KBM-7 (cell line): ENCODE results near the gene DRC1.

Source experiments
- DNase-seq: peaks from one replicate; pipeline ENCODE4 v3.0.0-alpha.2; 2015
- in situ Hi-C: fragments of 300-500 bp; cut with MboI; formaldehyde crosslinking; loops from 2 replicates; pipeline ENCODE4 v1.14.3; 2020; ENCODE audit warnings: low sequenced_read_pairs, low pct_unique_long_range_greater_than_20kb, mixed read lengths

Gene DRC1

DNA sequence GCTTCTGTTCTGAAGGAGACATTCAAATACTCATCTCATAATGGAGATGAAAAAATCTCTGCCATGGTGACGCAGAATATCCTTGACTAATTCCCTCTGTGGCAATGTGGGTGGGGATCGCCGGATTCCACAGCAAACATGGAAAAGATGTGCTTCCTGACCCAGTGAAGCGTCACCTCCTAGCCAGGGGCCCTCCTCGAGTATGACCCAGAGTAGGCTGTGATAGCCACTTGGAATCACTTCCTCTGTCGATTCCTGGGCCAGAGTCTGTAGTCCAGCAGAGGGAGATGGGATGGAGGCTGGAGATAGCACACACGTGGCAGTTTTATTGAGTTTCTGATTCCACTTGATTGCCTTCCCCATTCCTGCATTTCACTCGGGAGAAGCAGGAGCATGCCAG, 36.8 kb downstream of the DRC1 start:
- in situ Hi-C loops: no loop called here
- DNase-seq: no peak

- in situ Hi-C loops: no loop called here
- no peak for DNase-seq
These were observed 37.2 kb downstream of the DRC1 start for GRCh38 chr2:26438926-26439325.

- in situ Hi-C loops: no loop called here
These were observed 40.6 kb downstream of the DRC1 start for GRCh38 chr2:26442301-26442700.

DNA sequence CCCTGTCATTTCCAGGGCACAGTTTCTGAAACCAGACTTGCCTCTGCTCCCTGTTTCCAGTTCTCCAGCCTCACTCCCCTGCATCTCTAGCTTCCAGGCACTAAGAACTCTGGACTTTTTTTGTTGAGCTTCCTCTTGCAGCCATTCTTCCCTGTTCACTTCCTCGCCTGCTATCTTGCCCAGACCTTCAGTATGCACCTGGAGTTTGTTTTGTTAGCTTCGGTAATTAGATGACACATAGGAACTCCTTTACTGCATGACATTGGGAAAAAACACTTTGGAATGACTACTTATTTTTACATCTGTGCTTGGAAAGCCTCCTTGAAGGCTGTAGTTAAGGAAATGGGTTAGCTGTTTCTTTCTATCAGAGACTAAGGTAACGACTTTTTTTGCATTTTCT, 41.0 kb downstream of the DRC1 start:
- in situ Hi-C loops: no loop called here
- DNase-seq: no peak

More at GRCh38 chr2:26442301-26442700, 40.6 kb downstream of the DRC1 start:
- no peak for DNase-seq

DNA sequence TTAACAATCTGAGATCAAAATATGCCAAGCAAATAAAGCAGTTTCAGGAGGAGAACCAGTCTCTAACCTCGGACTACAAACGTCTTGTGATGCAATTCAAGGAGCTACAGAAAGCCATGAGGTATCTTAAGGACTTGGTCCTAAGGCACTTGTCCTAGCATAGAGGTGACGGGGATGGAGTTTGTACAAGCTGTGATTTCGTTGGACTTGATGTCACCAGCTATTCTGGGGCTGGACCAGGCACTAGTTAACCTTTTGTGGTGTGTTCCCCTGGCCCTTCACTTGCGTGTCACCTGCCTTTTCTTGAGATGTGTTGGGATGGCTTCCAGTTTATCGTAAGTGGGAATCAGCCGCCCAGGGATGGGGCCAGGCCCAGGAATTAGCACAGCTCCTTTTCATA, 42.5 kb downstream of the DRC1 start:
- DNase-seq: no peak
- in situ Hi-C loops: no loop called here

GRCh38 chr2:26448651-26449050, 46.9 kb downstream of the DRC1 start:
- DNase-seq: no peak
- in situ Hi-C loops: no loop called here

DNA sequence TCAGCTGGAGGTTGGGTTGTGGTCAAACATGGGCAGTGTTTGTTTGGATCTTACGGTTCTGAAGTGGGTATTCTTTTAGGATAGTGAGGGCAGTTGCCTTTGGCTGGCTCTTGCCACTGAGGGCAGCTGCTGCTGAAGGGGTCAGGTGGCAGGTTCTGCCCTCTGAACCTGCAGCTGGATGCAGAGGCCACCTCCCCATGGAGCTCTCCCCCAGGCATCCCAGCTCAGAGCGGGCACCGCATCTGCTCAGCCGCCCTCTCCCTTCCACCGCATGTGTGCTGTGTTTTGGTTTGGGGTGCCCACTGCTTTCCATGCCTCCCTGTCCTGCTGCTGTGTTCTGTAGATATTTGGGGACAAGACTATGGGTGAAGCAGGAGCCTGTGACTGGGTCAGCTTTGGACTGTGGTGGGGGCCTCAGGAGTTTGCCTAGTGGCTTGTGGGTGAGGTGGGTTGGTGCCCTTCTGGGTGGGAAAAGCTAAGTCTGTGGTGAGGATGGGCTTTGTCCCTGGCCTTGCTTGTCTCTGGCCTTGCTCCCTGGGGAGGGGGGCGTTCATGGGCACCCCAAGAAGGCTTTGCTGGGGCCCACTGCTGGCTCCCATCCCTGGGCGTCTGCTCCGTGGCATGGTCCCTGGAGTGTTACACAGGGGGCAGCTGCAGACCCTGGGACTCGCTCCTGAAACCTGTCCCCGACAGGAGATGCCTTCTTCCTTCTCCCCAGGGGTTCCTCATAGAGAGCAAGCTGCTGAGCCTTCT, 47.7 kb downstream of the DRC1 start:
- DNase-seq: no peak
- in situ Hi-C loops: no loop called here

DNA sequence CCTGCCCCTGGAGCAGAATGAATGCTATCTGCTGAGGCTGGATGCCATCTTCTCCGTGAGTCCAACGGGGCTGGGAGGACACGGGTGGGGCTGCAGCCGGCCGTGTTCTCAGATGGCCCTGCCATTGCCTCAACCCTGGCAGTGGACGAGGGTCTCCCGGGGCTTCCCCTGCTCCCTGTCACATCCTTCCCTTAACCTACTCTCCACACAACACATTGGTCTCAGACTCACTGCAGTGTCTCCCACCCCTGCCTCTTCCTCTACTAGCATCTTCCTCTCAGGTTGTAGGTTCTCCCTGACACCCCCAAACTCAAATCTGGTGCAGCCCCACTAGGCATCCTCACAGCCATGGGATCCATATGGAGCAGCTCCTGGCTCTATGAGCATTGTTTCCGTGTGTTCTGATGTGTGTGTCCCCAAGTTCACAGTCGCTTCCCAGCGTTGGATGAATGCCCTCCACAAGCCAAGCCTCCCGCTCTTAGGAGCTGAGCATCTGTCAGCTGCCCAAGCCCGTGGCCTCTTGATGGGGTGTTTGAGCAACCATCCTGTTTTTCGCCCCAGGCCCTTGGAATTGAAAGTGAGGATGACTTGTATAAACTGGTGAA, 48.4 kb downstream of the DRC1 start:
- in situ Hi-C loops: no loop called here
- no peak for DNase-seq

GRCh38 chr2:26451700-26452099, 50.0 kb downstream of the DRC1 start:
- in situ Hi-C loops: no loop called here
- no peak for DNase-seq

- no peak for DNase-seq
- in situ Hi-C loops: no loop called here
These were observed 52.0 kb downstream of the DRC1 start for GRCh38 chr2:26453421-26454329.

DNA sequence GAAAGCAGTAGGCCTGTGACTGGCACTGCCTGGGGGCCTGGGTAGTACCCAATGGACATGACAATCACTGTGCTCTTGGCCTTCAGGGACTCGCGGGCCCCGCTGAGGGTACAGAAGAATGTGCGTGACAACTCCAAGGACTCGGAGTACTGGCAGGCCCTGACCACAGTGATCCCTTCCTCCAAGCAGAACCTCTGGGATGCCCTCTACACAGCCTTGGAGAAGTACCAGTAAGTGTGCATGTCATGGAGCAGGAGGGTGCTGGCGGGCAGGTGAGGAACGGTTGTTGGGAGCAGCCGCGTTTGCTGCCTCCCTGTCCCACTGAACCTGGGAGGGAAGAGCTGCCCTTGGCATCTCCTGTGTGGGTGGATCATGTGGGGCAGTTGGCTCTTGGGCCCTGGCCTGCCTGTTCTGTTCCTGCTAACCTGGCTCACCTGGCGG, 52.9 kb downstream of the DRC1 start:
- no peak for DNase-seq
- in situ Hi-C loops: no loop called here

DNA sequence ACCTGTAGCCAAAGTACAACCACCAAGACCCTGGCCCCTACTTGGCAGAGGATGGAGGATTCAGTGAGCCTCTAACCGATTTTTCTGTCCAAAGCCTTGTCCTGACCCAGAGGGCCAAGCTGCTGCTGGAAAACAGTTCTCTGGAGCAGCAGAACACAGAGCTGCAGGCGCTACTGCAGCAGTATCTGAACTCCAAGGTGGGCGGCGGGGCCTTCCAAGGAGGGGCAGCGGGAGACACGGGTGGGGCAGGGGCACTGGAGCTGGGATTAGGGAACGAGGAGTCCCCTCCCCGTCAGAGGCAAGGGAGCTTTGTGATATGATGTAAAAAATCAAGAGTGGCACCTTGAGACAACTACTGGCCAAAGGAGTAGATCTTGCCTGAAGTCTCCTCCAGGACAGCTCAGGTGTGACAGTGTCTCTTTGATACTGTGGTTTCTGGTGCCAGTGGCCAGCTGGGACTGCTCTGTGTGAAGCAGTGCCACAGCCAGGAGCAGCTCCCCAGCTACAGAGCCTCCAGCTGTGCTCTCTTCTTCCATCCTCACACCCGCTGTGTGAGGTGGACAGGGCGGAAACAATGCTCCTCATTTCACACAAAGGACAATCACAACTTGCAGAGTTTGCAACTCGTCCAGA, 53.4 kb downstream of the DRC1 start:
- in situ Hi-C loops: no loop called here

DNA sequence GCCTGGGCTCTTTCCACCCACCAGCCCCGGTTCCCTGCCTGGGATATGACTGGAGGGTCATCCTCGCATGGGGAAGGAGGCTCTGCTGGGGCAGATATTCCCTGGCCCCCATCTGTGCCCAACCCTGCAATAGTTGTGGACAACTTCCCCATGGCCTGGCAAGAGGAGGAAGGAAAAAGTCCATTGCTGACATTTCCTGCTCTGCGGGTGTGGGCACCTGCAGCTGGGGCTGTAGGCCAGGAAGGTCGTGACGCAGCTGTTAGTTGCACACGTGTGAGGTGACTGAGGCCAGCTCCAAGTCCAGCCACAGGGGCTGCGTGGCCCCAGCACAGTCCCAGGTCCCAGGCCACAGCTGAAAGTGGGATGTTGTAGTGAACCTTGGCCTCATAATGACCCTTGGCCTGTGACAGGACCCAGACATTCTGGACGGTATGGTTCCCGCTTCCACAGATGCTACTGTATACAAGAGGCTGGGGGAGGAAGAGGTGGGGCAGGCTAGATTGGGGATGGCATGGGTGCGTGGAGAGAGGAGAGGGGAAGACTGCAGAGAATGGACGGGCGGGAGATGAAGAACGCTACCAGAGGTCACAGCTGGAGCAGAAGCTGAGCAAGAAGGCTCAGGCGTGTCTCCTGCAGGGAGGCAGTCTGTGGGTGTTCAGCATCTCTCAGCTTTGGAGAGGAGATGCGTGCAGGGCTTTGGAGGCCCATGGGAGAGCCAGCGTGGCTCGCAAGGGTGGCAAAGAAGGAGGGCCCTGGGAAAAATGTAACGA, 54.1 kb downstream of the DRC1 start:
- DNase-seq: peak; percentile 20
- in situ Hi-C loops: no loop called here

More for the DNA sequence above, 53.4 kb downstream of the DRC1 start:
- no peak for DNase-seq

DNA sequence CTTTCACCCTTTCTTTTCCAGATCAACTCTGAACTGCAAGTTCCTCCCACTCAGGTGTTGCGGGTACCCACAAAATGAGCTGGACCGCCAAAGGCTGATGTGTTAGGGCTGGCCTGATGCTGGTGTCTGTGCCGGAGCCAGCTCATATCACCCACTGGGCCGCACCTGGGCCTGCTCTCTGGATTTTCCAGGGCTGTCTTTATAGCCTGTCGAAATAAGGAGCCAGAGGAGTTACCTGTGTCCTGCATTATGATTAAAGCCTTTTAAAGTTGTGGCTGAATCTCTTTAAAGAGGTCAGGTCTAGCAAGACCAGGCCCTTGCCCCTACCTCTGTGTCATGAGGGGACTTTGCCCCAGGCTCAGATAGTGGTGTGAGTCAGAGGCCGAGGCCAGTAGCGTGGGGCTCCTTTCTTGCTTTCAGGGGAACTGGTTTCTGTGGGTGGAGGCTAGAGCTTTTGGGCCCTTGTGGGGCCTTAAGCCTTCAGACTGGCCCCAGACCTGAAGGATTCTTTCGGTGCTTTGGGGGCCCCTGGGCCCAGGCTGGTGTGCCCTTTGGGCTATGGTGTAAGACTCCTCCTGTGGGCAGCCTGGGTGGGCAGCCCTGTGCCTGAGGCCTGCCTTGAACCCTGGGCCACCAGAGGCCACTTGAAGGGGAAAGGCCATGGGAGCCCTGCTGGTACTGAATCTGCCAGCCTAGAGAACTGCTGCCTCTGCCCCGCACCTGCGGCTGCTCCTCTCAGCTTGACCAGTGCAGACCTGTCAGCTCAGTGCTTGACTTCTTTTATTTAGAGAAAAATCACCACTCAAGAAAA, 54.9 kb downstream of the DRC1 start:
- in situ Hi-C loops: no loop called here
- no peak for DNase-seq

DNA sequence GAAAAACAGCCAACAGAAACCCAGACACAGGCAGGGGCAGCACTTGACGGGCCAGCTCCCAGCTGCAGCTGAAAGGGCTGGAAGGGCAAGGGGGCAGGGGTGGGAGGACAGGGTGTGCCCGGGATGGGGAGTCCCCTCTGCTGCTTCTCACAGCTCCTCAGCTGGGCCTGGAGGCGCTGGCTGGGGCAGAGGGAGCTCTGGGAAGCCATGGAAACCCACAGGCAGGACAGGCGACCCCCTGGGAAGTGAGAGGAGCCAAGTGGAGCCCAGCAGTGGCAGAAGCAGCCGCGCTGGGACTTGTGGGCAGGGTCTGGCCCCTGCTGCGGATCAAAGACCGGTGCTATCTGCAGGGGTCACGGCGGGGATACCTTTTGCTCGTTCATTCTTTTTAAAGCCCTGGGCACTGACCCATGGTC, 55.5 kb downstream of the DRC1 start:
- no peak for DNase-seq
- in situ Hi-C loops: no loop called here

DNA sequence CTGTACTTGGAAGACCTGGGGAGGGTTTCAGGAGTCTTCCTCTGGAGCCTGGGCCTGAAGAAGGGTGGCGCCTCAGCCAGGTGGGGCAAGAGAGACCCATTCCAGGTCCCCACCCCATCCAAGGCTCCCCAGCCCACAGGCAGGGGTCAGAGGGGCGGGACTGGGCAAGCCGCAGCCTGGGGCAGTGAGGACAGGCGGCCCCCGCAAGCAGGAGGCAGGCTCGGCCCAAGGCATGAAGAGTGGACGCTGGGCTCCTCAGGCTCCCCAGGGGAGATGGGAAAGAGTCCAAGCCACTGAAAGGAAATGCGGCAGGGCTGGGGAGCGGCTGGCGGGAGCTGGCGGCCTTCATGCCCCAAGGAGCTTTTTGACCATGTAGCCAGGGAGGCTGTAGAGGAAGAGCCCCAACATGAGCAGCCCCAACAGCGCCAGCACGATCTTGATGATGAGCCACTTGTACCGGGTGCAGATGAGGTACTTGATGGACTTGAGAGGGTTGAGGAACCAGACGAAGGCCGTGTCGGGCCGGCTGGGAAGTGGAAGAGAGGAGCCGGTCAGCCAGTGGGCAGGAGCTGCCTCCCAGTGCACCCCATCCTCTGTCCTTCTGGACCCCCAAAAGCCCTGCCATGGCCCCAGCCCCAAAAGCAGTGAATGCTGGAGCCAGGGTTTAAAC, 56.1 kb downstream of the DRC1 start:
- in situ Hi-C loops: no loop called here
- DNase-seq: no peak

- in situ Hi-C loops: no loop called here
- DNase-seq: no peak
These were observed 56.8 kb downstream of the DRC1 start for GRCh38 chr2:26458365-26459042.
